Left cardiac atrium (tissue), 4 donors: ENCODE data around the gene GMDS. TPM values are rescaled to one million over a fixed set of nuclear protein-coding genes. Genes with fewer than 3 reads are reported as not detected.

ENCODE experiments used
- ATAC-seq, 2 donors: fragments of 200-7000 bp; cut with Tn5 transposase; one replicate each; pipeline ENCODE4 v1.9.1; 2020; ENCODE audit warnings: mild to moderate bottlenecking in 2 of 2, moderate library complexity in 2 of 2
- DNase-seq: peaks from one replicate; pipeline ENCODE4 v3.0.0-alpha.2; 2020
- intact Hi-C, 2 donors: fragments of 100-400 bp; cut with DNase I; formaldehyde crosslinking; loops; one replicate each; pipeline versions ENCODE4 v1.14.1 to v1.15.1; 2022 to 2023
- total RNA-seq, 2 donors: library from RNA; stranded (reverse); fragmentation: NEBNext Ultra II Directional; extraction: Animal tissue kit (Norgen Biotek cat#: 25700); gene quantifications; one replicate each; pipeline ENCODE4 v1.2.1, GENCODE V29; 2021
- donor health status: DM: no; HTN: yes; CAD: no.
- donor health status: DM: no; HTN: yes; CAD: no; lungs with severe emphysema.
- donor health status: DM: yes; HTN: yes; CAD: no.
- donor health status: Dilated cardiomyopathy.

GMDS gene
- total RNA-seq, 2 donors from 2014 or later = 8.4 to 20.8 TPM

DNA sequence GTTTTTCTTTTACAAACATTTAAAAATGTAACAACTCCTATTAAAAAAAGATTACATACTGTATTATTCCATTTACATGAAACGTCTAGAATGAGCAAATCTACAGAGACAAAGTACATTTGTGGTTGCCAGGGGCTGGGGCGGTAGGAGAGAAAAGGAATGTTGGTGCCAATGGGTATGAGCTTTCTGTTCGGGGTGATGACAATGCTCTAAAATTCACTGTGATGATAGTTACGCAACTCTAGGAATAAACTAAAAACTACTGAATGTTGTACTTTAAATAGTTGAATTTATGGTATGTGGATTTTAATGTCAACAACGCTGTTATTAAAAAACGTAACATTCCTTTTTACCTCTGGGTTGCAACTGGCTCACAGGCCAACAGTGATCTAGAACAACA is 211.1 kb downstream of the GMDS start:
- DNase-seq (no peak), ATAC-seq (no peak)
- intact Hi-C loops = no loop called here

GRCh38 chr6:2033544-2033943 is 211.9 kb downstream of the GMDS start:
- DNase-seq (no peak), ATAC-seq (no peak)
- intact Hi-C loops = no loop called here

GRCh38 chr6:2030682-2031244 is 214.6 kb downstream of the GMDS start:
- DNase-seq (no peak), ATAC-seq (no peak)
- intact Hi-C loops = no loop called here

- DNase-seq (no peak), ATAC-seq (no peak)
- intact Hi-C loops = no loop called here
Measured at GRCh38 chr6:2029952-2030351, 215.5 kb downstream of the GMDS start.

- DNase-seq (no peak), ATAC-seq (no peak)
- intact Hi-C loops = no loop called here
Measured at GRCh38 chr6:2029130-2029794, 216.1 kb downstream of the GMDS start.

GRCh38 chr6:2028457-2029038 is 216.9 kb downstream of the GMDS start:
- intact Hi-C loops = no loop called here
- DNase-seq (no peak), ATAC-seq (no peak)

DNA sequence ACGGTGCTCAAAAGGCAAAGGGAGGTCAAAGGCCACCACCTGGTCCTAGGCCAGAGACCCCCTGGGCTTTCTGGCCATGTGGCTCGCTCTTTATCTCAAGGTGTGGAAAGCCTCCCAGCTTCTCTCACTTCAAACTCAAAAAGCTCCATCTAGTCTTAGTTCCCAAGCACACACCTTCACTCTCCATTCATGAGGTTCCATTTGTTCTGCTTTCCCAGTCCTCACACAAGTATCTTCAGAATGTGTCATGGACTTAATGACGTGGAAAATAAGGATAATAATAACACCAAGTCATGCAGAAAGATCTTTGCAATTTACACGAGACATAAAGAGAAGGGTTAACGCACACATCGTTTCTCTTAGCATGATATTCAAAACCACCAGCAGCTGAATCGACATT is 219.3 kb downstream of the GMDS start:
- ATAC-seq (no peak), DNase-seq (no peak)
- intact Hi-C loops = no loop called here

DNA sequence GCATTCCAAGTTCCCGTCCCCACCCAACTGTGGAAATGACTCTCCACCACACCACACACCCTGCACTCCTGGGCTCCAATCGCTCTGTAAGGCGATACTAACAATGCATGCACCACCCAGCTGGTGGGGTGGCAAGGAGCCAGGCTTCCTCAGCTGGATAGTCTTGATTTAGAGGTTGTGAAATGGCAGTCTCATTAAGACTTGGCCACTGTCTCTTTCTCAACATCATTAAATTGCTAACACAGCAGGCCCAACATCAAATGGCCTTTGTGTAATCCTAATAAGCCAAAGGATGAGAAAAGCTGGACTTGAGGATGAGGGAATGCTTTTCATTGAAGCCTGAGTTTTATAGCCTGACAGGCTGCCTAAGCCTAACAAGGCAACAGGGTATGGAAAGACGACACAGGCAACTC is 223.7 kb downstream of the GMDS start:
- intact Hi-C loops = loop anchor here in 1 of 2 donors (5.0 kb wide), 1 partner anchor 409 kb away; no protein-coding TSS in a partner anchor
- peak; percentile 81 for DNase-seq
- peak in 1 of 2 donors; percentile 87 for ATAC-seq

- intact Hi-C loops = loop anchor here in 1 of 2 donors (5.0 kb wide), 1 partner anchor 409 kb away; no protein-coding TSS in a partner anchor
- ATAC-seq (peak; percentile 19 to 36), DNase-seq (no peak)
Measured at GRCh38 chr6:2020909-2021308, 224.5 kb downstream of the GMDS start.

DNA sequence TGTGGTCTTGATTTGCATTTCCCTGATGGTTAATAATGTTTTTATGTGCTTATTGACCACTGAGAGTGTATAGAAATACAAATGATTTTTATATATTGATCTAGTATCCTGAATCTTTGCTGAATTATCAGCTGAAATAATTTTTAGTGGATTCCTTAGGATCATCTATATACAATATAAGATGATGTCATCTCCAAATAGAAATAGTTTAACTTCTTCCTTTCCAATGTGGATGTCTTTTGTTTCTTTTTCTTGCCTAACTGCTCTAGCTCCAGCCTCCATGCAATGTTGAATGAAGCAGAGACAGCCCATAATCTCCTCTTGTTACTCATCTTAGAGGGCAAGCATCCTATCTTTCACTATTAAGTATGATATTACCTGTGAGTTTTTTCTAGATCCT is 226.4 kb downstream of the GMDS start:
- ATAC-seq (no peak), DNase-seq (no peak)
- intact Hi-C loops = no loop called here

- intact Hi-C loops = no loop called here
- no peak for DNase-seq
- no peak for ATAC-seq
Measured at GRCh38 chr6:2016040-2016439, 229.4 kb downstream of the GMDS start.

DNA sequence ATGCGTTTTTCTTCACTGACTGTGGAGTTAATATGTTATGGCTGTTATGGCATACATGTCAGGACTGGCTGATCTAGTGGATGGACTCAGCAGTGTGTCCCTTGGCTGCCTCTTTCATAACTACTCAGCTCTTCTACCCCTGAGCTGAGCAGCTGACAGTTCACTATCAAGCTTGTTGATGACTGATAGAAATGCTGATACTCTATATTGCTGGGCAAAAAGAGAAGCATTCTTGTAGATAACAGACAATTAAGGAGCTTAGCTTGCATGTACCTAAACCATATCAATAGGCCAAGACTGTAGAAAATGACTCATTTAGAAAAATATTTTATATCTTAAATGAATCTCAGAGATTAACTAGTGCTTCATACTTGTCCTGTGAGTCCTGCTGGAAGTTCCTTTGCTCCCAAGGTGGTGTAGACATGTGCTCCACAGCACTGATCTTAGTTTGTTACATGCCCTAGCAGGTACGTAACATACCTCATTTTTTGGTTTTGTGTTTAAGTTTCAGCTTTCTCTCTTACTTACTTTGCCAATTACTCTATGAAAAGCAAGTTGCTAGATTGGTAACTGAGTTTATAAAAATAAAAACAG is 236.9 kb downstream of the GMDS start:
- DNase-seq = no peak
- intact Hi-C loops = no loop called here
- ATAC-seq = no peak

- intact Hi-C loops = no loop called here
- ATAC-seq = no peak
- DNase-seq = no peak
Measured at GRCh38 chr6:2007165-2007564, 238.2 kb downstream of the GMDS start.

GRCh38 chr6:2004888-2005287 is 240.5 kb downstream of the GMDS start:
- ATAC-seq (no peak), DNase-seq (no peak)
- intact Hi-C loops = no loop called here

GRCh38 chr6:2000962-2001361 is 244.4 kb downstream of the GMDS start:
- ATAC-seq = no peak
- DNase-seq = no peak
- intact Hi-C loops = no loop called here

DNA sequence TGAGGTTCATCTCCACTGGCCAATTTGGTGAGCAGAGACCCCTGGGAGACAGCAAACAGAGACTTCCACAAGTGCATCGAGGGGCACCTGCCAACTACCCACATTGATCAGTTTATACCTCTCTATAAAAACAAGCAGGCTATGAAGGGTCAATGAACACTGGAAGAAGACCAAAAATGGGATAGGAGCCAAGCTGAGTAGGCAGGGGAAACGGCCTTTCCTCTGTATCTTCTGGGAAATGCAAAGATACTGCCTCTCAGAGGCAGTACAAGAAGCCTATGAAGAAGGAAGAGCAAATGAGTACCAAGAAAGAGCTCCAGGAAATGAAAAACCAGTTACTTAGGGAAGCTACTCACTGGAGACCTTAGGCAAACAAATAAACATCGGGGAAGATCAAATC is 247.7 kb downstream of the GMDS start:
- DNase-seq = no peak
- ATAC-seq = no peak
- intact Hi-C loops = no loop called here

GRCh38 chr6:1995636-1996035 is 249.8 kb downstream of the GMDS start:
- ATAC-seq (no peak), DNase-seq (no peak)
- intact Hi-C loops = no loop called here

- no peak for ATAC-seq
- DNase-seq = no peak
- intact Hi-C loops = no loop called here
Measured at GRCh38 chr6:1993042-1993441, 252.4 kb downstream of the GMDS start.

DNA sequence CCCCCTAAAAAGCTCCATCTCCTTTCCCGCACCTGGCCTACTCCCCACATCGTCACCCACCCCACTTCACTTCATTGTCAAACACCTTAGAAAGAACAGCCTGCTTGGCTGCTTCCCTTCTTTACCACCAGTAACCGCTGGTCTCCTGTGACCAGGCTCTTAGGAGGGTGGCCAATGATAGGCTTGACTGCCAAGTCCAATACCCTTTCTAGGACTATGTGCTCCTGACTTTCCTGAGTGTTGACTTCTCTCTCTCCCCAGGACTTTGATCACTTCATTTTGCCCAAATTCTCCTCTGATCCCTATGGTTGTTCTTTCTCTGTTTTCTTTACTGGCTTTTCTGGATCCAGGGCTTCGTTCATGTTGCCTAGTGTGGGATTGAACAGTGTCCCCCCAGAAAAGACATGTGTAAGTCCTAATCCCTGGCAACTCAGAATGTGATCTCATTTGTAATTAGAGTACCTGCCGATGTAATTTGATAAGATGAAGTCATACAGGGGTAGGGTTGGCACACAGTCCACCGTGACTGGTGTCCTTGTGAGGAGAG is 254.0 kb downstream of the GMDS start:
- intact Hi-C loops = no loop called here
- no peak for DNase-seq
- ATAC-seq = no peak

DNA sequence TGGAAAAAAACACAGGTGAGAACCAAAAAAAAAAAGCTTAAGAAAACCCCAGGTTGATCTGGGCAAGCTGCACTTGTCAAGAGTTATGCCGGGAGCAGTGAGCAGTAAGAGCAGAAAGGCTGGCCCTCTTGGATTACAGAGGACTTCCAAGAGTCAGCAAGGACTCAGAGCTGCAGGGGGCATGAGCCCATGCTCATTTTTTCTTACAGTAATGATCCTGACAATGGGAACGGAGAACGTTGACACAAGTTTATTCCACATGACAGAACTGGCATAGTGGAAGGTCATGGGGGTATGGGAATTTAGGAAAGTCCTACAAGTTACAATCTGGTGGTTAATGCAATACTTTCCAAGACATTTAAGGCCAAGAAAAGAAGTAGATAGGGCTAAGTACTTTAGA is 256.6 kb downstream of the GMDS start:
- DNase-seq (no peak), ATAC-seq (no peak)
- intact Hi-C loops = no loop called here
